SK-N-MC (cell line): ENCODE data around the gene ARPP21.

Source experiments
- EZH2 ChIP-seq: fragments of 200-600 bp; sonication (generic); IDR thresholded peaks from one replicate; pipeline ENCODE4 v1.6.1; 2017; ENCODE audit warnings: antibody characterized with exemption
- FOXP2 ChIP-seq: optimal IDR thresholded peaks from 2 replicates; pipeline ENCODE3; 2011; ENCODE audit warnings: mild to moderate bottlenecking, moderate library complexity; ENCODE audit not compliant: insufficient read depth; ENCODE audit errors: extremely low read length, control extremely low read depth
- POLR2AphosphoS5 ChIP-seq: IDR thresholded peaks from 2 replicates; pipeline ENCODE4 v1.6.1; 2012; ENCODE audit warnings: mild to moderate bottlenecking, low read depth, low read length, borderline replicate concordance

DNA sequence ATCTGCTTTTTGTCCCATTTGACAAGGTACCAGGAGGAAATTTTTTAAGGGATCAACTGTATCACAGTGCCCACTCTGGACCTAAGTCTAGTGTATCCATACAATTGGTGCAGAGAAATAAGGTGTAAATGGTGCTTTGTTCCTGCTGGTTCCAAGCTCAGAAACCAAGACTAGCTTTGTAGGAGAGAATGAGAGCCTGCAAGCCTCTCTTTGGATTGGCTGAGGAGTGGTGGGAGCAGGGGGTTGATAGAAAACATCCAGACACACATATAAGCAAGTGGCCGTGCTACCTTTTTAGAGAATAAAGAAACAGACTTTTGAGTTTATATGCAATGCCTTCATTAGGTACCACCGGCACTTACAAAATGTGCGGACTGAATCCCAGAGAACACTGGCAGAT, 45.8 kb downstream of the ARPP21 start:
- TF ChIP-seq POLR2AphosphoS5 (no peak), EZH2 (no peak), FOXP2 (no peak)
